Glutamatergic neuron (in vitro differentiated cells): Measurements from ENCODE around the gene CMKLR1. TPM values are rescaled to one million over a fixed set of nuclear protein-coding genes. Genes with fewer than 3 reads are reported as not detected.

Source experiments
- DNase-seq: peaks from one replicate; pipeline ENCODE4 v3.0.0; 2022
- H3K27ac Mint-ChIP-seq: one replicate; pipeline ENCODE4 v1.8.0; 2020; ENCODE audit warnings: mild to moderate bottlenecking, mixed read lengths, inconsistent platforms; ENCODE audit not compliant: unreplicated experiment
- H3K27me3 Mint-ChIP-seq: one replicate; pipeline ENCODE4 v1.8.0; 2020; ENCODE audit warnings: mild to moderate bottlenecking, moderate library complexity, mixed read lengths, inconsistent platforms; ENCODE audit not compliant: unreplicated experiment
- H3K36me3 Mint-ChIP-seq: one replicate; pipeline ENCODE4 v1.8.0; 2020; ENCODE audit warnings: mild to moderate bottlenecking, mixed read lengths, inconsistent platforms; ENCODE audit not compliant: unreplicated experiment
- H3K4me1 Mint-ChIP-seq: one replicate; pipeline ENCODE4 v1.8.0; 2020; ENCODE audit warnings: mild to moderate bottlenecking, low read depth, mixed read lengths, inconsistent platforms; ENCODE audit not compliant: unreplicated experiment
- H3K4me3 Mint-ChIP-seq: one replicate; pipeline ENCODE4 v1.8.0; 2020; ENCODE audit warnings: mild to moderate bottlenecking, mixed read lengths, inconsistent platforms; ENCODE audit not compliant: unreplicated experiment
- H3K9me3 Mint-ChIP-seq: one replicate; pipeline ENCODE4 v1.8.0; 2020; ENCODE audit warnings: mild to moderate bottlenecking, moderate library complexity, mixed read lengths, inconsistent platforms; ENCODE audit not compliant: unreplicated experiment
- total RNA-seq: library from RNA; stranded (reverse); fragmentation: NEBNext Ultra II Directional; extraction: Animal tissue kit (Norgen Biotek cat#: 25700); gene quantifications from one replicate; pipeline ENCODE4 v1.2.1, GENCODE V29; 2021; ENCODE audit not compliant: unreplicated experiment
- TF ChIP-seq, protein P1 (sequence below): fragments of 200-600 bp; sonication (generic); IDR thresholded peaks from one replicate; pipeline ENCODE4 v1.5.0; 2021; ENCODE audit not compliant: partially characterized antibody, unreplicated experiment

Gene CMKLR1
- total RNA-seq, 1 donor from 2014 or later = not detected

- TF ChIP-seq, protein P1, sequence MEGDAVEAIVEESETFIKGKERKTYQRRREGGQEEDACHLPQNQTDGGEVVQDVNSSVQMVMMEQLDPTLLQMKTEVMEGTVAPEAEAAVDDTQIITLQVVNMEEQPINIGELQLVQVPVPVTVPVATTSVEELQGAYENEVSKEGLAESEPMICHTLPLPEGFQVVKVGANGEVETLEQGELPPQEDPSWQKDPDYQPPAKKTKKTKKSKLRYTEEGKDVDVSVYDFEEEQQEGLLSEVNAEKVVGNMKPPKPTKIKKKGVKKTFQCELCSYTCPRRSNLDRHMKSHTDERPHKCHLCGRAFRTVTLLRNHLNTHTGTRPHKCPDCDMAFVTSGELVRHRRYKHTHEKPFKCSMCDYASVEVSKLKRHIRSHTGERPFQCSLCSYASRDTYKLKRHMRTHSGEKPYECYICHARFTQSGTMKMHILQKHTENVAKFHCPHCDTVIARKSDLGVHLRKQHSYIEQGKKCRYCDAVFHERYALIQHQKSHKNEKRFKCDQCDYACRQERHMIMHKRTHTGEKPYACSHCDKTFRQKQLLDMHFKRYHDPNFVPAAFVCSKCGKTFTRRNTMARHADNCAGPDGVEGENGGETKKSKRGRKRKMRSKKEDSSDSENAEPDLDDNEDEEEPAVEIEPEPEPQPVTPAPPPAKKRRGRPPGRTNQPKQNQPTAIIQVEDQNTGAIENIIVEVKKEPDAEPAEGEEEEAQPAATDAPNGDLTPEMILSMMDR = no peak
- Mint-ChIP-seq H3K4me1 (no peaks in the 10 kb centered on the region), H3K27ac (no peak overlapping the region), H3K9me3 (no peaks in the 10 kb centered on the region), H3K27me3 (peaks cover 5% of the 10 kb centered on the region), H3K36me3 (peaks cover 11% of the 10 kb centered on the region), H3K4me3 (no peak overlapping the region)
- DNase-seq = no peak
Measured at GRCh38 chr12:108369736-108370396, 30.8 kb upstream of the CMKLR1 start.

GRCh38 chr12:108368089-108368488, 29.0 kb upstream of the CMKLR1 start:
- Mint-ChIP-seq H3K4me1 (no peaks in the 10 kb centered on the region), H3K27me3 (peaks cover 5% of the 10 kb centered on the region), H3K9me3 (no peaks in the 10 kb centered on the region), H3K36me3 (no peaks in the 10 kb centered on the region), H3K27ac (no peak overlapping the region), H3K4me3 (no peak overlapping the region)
- TF ChIP-seq, protein P1 = no peak
- DNase-seq = no peak

DNA sequence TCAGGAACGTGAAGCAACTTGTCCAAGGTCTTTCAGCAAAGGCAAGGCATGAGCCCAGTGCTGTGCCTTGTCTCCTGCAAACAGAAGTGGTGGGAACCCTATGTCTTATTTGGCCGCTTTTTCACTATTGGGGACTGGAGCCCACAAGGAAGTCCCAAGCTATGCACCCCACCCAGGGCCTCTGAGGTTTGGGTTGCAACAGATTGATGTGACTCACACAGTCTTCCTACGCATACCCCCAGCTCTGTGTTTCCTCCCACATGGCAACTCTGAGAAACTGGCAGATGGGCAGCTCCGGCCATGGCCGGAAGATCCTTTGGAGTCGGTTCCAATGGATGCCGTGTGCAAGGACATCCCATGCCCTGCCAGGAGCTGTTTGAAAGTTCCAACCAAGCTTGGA, 28.3 kb upstream of the CMKLR1 start:
- no peak overlapping the region for H3K4me3 Mint-ChIP-seq
- H3K27me3 Mint-ChIP-seq = peaks cover 5% of the 10 kb centered on the region
- TF ChIP-seq, protein P1 = no peak
- no peaks in the 10 kb centered on the region for H3K9me3 Mint-ChIP-seq
- H3K36me3 Mint-ChIP-seq = no peaks in the 10 kb centered on the region
- no peaks in the 10 kb centered on the region for H3K4me1 Mint-ChIP-seq
- DNase-seq = no peak
- H3K27ac Mint-ChIP-seq = no peak overlapping the region

- TF ChIP-seq, protein P1 = no peak
- H3K4me3 Mint-ChIP-seq = no peak overlapping the region
- DNase-seq = no peak
- no peaks in the 10 kb centered on the region for H3K36me3 Mint-ChIP-seq
- peaks cover 2% of the 10 kb centered on the region for H3K27me3 Mint-ChIP-seq
- H3K27ac Mint-ChIP-seq = no peak overlapping the region
- no peaks in the 10 kb centered on the region for H3K9me3 Mint-ChIP-seq
- H3K4me1 Mint-ChIP-seq = no peaks in the 10 kb centered on the region
Measured at GRCh38 chr12:108365324-108365723, 26.2 kb upstream of the CMKLR1 start.

- TF ChIP-seq, protein P1 = no peak
- no peaks in the 10 kb centered on the region for H3K36me3 Mint-ChIP-seq
Measured at GRCh38 chr12:108364879-108365278, 25.8 kb upstream of the CMKLR1 start.

More at GRCh38 chr12:108364879-108365278, 25.8 kb upstream of the CMKLR1 start:
- no peak for DNase-seq
- H3K27ac Mint-ChIP-seq = no peak overlapping the region
- no peaks in the 10 kb centered on the region for H3K4me1 Mint-ChIP-seq
- no peaks in the 10 kb centered on the region for H3K9me3 Mint-ChIP-seq
- H3K27me3 Mint-ChIP-seq = peaks cover 2% of the 10 kb centered on the region
- H3K4me3 Mint-ChIP-seq = no peak overlapping the region
